GM12864 (cell line): Measurements from ENCODE around the gene PLA2G15.
A peak's percentile ranks its signal among the peaks of the same experiment; 100 is the strongest.

ENCODE experiments used
- DNase-seq: peaks from one replicate; pipeline ENCODE4 v3.0.0-alpha.2; 2011; ENCODE audit warnings: low read depth
- H3K4me3 ChIP-seq: 2 replicates; pipeline ENCODE4 v1.5.1; 2011; ENCODE audit warnings: mild to moderate bottlenecking, low read depth, low read length, control low read depth
- CTCF ChIP-seq: IDR thresholded peaks from 2 replicates; pipeline ENCODE4 v1.5.1; 2011; ENCODE audit warnings: low read depth, mild to moderate bottlenecking, moderate library complexity, low read length, control low read depth, inconsistent platforms; ENCODE audit errors: missing control alignments

Gene PLA2G15

DNA sequence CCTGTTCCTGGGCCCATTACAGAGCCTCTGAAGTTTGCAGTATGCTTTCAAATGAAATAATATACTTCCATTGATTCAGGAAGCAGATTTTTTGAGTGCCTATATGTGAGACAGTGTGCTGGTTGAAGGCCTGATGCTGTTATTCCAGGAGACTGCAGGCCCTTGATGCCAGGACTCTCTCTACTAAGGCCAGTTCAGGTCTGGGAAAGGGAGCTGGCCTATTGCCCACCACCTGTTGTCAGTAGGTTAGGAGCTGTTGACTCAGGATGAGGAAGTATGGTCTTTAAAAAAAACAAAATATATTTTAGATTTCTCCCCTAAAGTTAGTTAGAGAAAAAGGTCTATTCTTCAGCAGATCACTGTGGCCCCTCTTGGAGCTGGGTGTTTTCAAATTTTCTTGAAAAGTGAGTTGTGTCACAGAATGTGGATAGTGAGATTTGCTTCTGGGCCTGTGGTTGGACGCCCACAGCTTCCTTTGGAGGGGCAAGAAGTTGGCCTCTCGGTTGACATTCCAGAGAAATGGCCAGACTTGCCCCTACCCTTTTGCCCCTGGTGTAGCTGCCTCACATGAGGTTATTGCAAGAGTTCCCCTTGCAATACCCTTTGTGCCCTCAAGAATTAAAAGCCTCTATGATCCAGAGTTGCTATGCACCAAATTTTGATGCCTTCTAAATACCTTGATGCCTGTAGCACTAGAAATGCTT, 17.2 kb upstream of the PLA2G15 start:
- H3K4me3 ChIP-seq: no peak overlapping the region
- peak; percentile 15 for TF ChIP-seq CTCF
- DNase-seq: no peak

DNA sequence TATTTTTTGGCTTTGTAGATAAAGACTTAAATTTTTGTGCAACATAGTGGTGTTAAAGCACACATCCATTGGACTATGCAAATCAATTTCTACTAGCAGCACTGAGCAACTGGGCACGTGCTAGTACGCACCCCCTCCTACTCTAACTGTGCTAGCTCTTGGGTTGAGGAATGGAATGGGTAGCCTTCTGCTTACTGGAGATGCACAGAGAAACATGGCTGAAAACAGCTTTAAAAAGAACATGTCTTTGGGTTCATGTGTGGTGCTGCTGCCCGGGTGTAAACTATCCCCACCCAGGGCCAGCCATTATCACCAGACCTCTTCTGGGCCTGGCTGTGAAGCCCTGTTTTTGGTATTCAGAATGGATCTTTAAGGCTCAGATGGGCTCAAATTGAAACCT, 16.5 kb upstream of the PLA2G15 start:
- DNase-seq: no peak
- no peak for TF ChIP-seq CTCF
- no peak overlapping the region for H3K4me3 ChIP-seq

DNA sequence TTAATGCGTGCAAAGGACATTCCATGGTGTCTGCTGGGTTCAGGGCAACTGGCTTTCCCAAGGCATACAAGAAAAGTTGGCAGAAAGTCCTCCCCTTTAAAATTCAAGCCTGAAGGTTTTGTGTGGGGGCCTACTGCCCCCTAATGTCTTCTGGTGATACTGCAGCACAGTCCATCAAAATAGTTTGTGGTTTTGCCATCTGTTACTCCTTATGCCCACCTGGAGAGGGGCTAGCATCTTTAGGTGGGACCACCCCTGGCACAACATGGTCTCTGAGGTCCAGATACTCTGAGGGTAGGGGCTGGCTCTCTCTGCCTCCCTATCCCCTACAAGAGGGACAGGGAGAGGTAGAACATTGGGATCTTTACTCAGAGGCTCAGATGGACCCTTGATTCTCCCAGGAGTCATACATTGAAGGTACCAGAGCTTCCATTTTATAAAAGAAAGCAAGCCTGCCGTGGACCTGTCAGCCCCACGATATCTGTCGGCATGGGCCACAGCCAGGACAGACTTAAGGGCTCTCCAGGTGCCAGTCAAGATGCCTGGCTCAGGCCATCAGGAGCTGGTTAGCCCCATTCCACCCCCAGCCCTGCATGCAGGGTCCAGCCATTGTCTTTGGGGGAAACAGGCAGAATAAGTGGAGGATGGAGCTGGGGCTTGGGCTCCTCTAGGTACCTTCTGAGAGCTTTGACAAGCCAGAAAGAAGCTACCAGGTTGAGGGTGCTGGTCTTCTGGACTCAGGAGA, 15.6 kb upstream of the PLA2G15 start:
- TF ChIP-seq CTCF: peak; percentile 93
- H3K4me3 ChIP-seq: no peak overlapping the region
- DNase-seq: no peak

DNA sequence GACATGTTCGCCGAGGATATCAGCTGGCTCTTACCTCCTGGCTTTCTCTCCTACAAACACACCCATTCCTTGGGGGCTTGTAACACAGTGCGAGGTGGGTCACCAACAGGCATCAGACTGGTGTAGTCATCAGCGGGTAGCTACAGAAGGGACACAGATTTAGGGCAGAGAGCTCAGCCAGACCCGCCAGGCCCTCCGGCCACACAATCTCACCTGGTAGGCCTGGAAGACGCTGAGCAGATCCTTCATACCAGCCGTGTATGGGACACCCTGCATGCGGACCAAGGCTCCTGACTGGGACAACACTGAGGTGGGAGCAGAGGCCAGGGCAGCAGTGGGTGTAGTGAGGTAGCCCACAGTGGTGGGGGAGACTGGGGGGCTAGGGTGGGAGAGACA, 15.0 kb upstream of the PLA2G15 start:
- no peak overlapping the region for H3K4me3 ChIP-seq
- no peak for DNase-seq
- no peak for TF ChIP-seq CTCF

GRCh38 chr16:68230956-68231355, 14.2 kb upstream of the PLA2G15 start:
- no peak overlapping the region for H3K4me3 ChIP-seq
- TF ChIP-seq CTCF: no peak
- no peak for DNase-seq

DNA sequence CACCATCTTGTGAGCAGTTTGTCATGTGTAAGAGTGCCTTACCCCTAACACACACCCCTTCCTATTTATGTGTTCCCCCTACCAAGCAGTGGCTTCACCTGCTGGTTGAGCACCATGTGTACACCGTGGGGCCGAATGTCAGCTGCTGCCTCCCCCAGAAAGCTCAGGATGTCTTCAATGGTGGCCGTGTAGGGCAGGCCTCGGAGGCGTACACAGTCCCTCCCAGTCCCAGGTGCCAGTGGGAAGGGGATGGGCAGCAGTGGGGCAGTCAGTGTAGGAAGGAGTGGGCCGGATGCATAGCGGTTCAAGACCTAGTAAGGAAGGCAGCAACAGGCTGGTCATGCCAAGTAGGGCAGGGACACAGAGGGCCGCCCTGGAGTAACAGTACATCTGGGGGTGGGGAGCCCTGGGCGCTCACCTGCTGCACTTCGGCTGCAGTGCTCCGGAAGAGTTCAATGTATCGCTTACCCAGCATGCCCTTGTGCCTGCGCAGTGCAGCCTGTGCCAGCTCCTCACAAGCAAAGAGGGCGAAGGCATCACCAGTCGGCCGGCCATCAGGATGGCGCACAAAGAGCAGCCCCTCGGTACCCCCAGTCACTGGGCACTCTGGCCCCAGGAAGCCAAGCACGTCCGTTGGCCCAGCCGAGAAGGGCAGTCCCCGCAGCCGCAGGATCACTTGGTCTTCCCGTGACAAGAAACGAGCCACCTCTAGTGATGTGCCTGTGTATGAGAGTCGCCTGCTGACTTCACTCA, 13.6 kb upstream of the PLA2G15 start:
- TF ChIP-seq CTCF: no peak
- H3K4me3 ChIP-seq: no peak overlapping the region
- DNase-seq: no peak
